HCT116 (cell line): ENCODE results near the gene KRT36.

Experiments used
- EGR1 ChIP-seq: IDR thresholded peaks from 2 replicates; pipeline ENCODE4 v1.6.1; 2012; ENCODE audit warnings: low read depth
- EZH2 ChIP-seq: fragments of 200-600 bp; sonication (generic); IDR thresholded peaks from 2 replicates; pipeline ENCODE4 v1.6.1; 2017; ENCODE audit warnings: antibody characterized with exemption, mixed run types
- EZH2phosphoT487 ChIP-seq: fragments of 200-600 bp; IDR thresholded peaks from 2 replicates; pipeline ENCODE4 v1.6.1; 2018; ENCODE audit warnings: antibody characterized with exemption, borderline replicate concordance
- POLR2A ChIP-seq: IDR thresholded peaks from 2 replicates; pipeline ENCODE4 v1.7.0; 2011; ENCODE audit warnings: borderline replicate concordance; ENCODE audit not compliant: insufficient read depth, insufficient read length; ENCODE audit errors: extremely low read depth
- RAD21 ChIP-seq: IDR thresholded peaks from 2 replicates; pipeline ENCODE4 v1.6.1; 2012; ENCODE audit warnings: low read depth, mild to moderate bottlenecking
- REST ChIP-seq: IDR thresholded peaks from 2 replicates; pipeline ENCODE4 v1.6.1; 2012; ENCODE audit warnings: low read depth
- SP1 ChIP-seq: IDR thresholded peaks from 2 replicates; pipeline ENCODE4 v1.6.1; 2012; ENCODE audit warnings: low read depth
- ZBTB33 ChIP-seq: IDR thresholded peaks from 2 replicates; pipeline ENCODE4 v1.6.1; 2011; ENCODE audit warnings: mild to moderate bottlenecking, low read length, moderate library complexity; ENCODE audit not compliant: insufficient replicate concordance; ENCODE audit errors: extremely low read depth
- ZNF274 ChIP-seq: fragments of 200-500 bp; sonication (Bioruptor generic); IDR thresholded peaks from 2 replicates; pipeline ENCODE4 v1.6.1; 2014; ENCODE audit warnings: mild to moderate bottlenecking, low read depth, low read length, inconsistent platforms
- TF ChIP-seq, protein P1 (sequence below), 3 experiments: fragments of 200-600 bp in 1 of 3; sonication (generic) in 1 of 3; IDR thresholded peaks in 2 of 3; conservative IDR thresholded peaks in 1 of 3; 2 replicates each; pipeline ENCODE4 v1.5.1; 2012 to 2017; ENCODE audit warnings: low read depth in 2 of 3, low read length in 2 of 3, antibody characterized with exemption in 1 of 3, borderline replicate concordance in 1 of 3, control low read depth in 1 of 3, mild to moderate bottlenecking in 1 of 3, mixed read lengths in 1 of 3, mixed run types in 1 of 3, moderate library complexity in 1 of 3; ENCODE audit not compliant: insufficient read depth in 1 of 3
- TF ChIP-seq, protein P2 (sequence below): IDR thresholded peaks from 2 replicates; pipeline ENCODE4 v1.6.1; 2012

- no peak for TF ChIP-seq ZBTB33
- TF ChIP-seq, protein P1, sequence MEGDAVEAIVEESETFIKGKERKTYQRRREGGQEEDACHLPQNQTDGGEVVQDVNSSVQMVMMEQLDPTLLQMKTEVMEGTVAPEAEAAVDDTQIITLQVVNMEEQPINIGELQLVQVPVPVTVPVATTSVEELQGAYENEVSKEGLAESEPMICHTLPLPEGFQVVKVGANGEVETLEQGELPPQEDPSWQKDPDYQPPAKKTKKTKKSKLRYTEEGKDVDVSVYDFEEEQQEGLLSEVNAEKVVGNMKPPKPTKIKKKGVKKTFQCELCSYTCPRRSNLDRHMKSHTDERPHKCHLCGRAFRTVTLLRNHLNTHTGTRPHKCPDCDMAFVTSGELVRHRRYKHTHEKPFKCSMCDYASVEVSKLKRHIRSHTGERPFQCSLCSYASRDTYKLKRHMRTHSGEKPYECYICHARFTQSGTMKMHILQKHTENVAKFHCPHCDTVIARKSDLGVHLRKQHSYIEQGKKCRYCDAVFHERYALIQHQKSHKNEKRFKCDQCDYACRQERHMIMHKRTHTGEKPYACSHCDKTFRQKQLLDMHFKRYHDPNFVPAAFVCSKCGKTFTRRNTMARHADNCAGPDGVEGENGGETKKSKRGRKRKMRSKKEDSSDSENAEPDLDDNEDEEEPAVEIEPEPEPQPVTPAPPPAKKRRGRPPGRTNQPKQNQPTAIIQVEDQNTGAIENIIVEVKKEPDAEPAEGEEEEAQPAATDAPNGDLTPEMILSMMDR (IDR thresholded peaks at IDR 0.05 in 2 of 3, conservative IDR thresholded peaks at IDR 0.05 in 1 of 3; ENCODE audit: borderline replicate concordance in 1 of 3, insufficient read depth in 1 of 3, low read depth in 2 of 3, low read length in 2 of 3): no peak
- no peak for TF ChIP-seq REST
- TF ChIP-seq POLR2A: no peak
- no peak for TF ChIP-seq RAD21
- TF ChIP-seq, protein P2, sequence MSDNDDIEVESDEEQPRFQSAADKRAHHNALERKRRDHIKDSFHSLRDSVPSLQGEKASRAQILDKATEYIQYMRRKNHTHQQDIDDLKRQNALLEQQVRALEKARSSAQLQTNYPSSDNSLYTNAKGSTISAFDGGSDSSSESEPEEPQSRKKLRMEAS: no peak
- no peak for TF ChIP-seq EZH2
- TF ChIP-seq EZH2phosphoT487: no peak
- no peak for TF ChIP-seq ZNF274
- no peak for TF ChIP-seq SP1
- no peak for TF ChIP-seq EGR1
Measured at GRCh38 chr17:41486316-41486715, 3.4 kb downstream of the KRT36 start.
